HG03159 (cell line): ENCODE data around the gene MDP1.

Experiments used
- ATAC-seq: cut with Tn5 transposase; IDR thresholded peaks from one replicate; pipeline ENCODE4 v1.9.1; 2021; ENCODE audit warnings: mild to moderate bottlenecking, moderate library complexity; ENCODE audit not compliant: unreplicated experiment

The MDP1 gene

DNA sequence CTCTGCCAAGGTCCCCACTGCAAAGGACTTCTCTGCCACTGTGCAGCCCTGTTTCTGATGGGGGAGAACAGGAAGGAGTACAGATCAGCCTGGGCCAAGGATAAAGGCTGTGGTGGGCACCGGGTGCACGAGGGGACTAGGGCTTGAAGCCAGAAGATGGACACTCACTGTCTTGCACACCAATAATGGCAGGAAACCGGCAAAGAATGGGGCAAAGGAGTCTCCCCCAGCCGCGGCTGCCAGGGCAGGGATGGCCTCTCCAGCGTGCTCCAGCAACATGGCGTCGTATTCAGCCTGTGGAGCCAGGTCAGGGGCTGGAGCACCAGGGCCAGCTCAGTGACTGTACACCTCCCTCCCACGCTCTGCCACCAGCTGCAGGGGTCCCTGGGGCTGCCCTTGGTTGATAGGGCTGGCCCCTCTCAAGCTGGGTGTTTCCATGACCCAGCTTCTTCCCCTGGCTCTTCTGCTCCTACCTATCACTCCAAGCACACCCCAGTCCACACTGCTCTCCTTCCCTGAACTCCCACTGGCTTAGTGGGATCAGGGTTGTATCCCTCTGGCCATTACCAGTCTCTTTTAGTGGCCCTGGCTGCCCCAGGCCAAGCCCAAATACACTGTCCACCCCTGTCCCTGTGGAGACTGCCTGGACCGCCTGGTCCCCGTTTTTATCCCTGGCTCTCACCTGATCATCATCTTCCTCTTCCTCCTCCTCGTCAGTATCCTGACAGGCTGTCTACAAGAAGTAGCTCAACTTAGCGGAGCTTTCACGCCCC, 33.6 kb downstream of the MDP1 start:
- ATAC-seq, result no peak

DNA sequence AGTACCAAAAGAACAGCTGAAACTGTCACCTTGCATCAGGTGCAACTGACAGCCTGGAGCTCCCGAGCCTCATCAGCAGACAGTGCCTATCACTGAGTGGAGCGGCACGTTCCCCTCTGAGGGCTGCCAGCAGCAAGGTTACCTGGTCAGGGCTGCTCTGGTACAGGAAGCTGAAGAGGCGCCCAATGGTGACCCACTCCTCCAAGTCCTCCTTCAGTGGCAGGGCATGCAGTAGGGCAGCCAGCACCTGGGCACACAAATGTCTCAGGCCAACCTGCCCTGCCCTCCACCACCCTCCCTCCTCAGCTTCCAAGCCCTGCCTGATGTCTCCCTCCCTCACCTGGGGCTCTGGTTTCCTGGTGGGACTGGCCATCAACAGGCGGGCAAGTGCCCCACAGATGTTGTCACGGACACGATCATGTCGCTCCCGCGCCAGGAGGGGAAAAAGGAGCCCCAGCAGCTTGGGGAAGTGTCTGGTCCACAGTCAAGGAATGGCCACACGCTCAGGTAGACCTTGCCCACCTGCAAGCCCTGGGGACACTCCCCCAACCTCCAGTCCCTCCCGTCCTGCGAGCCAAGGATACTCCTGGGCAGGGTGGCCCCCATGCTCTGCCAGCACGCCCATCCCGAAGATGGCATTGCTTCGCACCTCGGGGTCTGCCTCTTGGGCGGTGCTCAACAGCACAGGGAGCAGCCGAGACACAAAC, 34.3 kb downstream of the MDP1 start:
- no peak for ATAC-seq

DNA sequence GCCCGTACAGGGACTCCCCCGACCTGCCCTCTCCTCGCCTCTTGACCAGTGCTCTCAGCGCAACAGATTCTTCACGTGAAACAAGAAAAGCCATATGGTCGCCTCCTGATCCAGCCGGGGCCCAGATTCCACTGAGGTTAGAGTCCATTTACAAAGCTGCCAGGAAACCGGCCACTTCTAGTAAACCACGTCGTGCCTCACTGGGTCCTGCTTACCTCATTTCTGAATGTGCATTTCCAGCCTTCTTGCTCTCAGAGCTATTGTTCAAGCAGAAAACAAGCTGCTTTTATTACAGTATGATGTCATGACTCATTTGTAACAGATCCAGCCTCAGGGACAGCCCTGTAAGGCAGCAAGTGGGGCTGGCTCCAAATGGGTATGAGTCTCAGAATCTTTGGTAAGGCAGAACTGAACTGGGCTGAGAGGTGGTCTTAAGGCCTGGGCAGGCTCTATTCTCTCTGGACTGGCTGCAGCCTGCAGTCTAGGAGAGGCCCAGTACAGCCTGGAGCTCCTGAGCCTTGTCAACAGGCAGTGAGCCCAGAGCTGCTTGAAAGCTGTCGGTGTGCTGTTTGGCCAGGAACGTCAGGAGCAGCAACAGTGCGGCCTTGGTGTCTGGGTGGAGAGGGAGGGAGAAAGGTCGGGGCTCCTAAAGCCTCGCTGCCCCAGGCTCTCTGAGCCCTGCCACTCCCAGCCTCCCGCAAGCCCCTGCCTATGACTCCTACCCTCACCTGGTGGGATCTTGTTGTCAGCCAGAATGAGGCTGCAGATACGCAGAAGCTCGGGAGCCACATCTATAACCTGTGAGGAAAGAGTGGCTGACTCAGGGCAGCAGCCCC, 35.7 kb downstream of the MDP1 start:
- no peak for ATAC-seq

DNA sequence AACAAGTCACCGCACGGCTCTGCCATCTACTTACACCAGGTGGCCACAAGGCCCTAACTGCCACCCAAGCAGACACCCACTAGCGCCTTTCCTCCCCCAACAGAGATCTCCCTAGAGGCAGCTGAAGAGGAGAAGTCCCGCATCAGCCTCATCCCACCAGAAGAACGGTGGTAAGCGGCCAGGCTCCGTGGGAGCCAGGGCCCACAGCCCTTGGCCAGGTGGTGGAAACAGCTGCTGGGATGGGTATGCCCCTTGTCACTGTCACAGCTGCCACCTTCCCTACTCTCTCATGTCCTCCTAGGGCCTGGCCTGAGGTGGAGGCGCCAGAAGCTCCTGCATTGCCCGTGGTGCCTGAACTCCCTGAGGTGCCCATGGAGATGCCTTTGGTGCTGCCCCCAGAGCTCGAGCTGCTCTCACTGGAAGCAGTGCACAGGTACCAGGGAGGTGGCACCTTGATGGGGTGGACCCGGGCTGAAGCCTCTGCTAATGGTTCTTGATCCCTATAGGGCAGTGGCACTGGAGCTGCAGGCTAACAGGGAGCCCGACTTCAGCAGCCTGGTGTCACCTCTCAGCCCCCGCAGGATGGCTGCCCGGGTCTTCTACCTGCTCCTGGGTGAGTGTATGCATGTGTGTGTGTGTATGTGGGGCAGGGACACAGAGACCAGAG, 36.4 kb downstream of the MDP1 start:
- ATAC-seq, result no peak

DNA sequence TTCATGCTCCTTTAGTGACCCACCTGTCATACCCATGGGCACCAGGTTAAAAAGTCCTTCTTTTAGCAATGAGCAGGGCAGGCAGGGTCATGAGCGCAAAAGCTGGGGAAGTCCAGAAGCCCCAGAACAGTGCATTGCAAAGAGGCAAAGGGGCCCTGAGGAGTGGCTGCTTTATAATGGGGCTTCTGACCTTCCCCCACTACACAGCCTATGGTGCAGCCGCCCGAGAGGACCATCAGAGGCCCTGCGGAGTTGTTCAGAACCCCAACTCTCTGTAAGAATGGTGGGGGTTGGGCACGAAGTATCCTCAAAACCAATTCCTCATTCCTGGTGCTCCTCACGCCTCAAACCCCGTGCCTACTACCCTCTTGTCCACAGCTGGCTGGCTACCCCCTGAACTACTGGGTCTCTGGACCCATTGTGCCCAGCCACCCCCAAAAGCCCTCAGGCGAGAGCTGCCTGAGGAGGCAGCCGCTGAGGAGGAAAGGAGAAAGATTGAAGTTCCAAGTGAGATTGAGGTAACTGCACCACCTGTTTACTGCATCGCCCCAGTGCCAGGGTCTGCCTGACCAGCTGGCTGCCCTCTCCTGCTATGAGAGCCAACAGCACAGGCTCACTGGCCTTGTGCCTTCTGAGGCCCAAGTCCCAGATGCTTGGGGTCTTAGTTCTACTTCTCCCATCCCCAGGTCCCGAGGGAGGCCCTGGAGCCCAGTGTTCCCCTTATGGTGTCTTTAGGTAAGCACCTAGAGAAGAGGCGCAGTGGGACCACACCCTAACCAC, 37.3 kb downstream of the MDP1 start:
- ATAC-seq, result no peak

DNA sequence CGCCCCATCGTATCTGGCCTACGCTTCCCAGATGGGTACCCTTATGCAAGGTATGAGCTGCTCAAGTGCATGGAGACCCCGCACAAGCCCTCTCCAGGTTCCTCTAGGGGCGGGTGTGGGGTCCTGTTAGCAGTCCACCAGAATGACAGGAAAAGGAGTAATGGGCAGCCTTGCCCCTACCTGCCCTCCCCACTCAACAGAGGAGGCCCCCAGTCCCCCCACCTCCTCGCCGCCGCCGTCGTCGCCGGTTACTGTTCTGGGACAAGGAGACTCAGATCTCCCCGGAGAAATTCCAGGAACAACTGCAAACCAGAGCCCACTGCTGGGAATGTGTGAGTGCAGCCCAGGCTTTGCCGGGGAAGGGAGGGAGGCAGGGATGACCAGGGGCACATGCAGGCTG, 38.0 kb downstream of the MDP1 start:
- no peak for ATAC-seq

DNA sequence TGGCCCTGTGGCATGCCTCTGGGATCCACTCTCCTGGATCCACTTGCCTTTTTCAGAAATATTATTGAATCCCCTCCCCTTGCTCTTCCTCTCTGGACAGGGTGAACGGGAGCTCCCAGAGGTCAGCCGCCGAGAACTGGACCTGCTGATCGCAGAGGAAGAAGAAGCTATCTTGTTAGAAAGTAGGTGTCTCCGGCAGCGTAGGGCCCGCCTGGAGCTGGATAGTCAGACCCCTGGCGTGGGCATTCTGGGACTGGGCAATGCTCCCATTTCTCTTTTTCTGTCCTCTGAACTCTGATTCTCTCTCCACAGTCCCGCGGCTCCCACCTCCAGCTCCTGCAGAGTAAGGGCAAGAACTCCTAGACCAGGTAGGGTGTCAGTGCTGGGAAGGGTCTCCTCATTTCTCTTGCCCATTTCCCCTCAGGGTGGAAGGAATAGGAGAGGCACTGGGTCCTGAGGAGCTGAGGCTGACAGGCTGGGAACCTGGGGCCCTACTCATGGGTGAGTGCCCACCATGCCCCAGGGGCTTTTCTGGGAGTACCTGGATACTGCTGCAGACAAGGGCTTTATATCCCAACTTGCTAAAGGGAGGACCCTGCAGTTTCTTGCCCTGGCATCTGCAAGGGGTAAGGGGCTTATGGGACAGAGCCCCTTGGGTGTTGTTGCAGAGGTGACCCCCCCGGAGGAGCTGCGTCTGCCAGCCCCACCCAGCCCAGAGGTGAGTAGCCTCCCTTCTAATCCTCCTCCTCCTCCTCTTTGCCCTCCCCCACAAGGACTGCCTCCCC, 38.6 kb downstream of the MDP1 start:
- no peak for ATAC-seq

DNA sequence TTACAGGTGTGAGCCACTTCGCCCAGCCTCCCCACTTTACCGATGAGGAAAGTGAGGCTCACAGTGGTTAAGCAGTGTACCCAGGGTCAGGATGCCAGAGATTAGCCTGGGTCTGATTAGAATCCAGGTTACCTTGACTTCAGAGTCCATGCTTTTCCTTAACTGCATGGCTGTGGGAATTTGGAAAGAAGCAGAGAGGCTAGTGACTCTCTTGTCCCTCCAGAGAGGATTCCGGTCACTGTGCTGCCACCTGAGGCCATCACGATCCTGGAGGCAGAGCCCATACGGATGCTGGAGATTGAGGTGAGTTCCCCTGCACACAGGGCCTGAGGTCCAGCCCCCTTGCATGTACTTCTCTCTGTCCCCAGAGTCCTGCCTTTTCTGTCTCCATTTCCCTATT, 39.3 kb downstream of the MDP1 start:
- ATAC-seq, result no peak

DNA sequence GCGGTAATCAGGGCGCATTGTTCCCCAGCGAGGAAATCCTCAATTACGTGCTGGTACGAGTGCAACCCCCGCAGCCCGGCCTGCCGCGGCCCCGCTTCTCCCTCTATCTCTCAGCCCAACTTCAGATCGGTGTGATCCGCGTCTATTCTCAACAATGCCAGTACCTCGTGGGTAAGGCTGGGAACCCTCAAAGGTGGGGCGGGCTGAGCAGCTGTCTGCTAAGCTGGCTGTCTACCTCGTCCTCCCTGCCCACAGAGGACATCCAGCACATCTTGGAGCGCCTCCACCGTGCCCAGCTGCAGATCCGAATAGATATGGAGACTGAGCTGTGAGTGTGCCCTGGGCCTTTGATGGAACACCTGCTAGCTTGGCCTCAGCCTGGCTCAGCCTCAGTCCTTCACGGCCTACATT, 43.0 kb downstream of the MDP1 start:
- no peak for ATAC-seq

DNA sequence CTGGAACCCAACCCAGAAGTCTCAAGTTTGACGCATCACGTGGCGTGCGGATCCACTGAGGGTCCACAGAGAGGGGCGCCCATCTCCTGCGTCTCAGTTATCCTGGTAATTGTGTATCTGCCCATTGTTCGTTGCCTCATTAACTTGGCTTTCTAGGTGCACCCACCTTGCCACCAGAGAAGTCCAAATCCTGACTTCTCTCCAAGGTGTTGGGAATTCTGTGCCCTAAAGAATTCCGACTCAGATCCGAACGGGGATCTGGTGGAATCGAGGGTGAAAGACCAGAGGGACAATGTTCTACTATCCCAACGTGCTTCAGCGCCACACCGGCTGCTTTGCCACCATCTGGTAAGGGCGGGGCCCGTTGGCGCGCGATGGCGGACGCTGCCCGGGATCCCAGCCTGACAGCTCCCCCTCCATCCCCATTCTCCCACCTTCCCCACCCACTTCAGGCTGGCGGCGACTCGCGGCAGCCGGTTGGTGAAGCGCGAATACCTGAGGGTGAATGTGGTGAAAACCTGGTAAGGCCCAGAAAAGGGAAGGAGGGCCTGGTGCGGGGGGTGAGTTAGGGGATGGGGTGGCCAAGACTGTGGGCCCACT, 43.5 kb downstream of the MDP1 start:
- no peak for ATAC-seq

DNA sequence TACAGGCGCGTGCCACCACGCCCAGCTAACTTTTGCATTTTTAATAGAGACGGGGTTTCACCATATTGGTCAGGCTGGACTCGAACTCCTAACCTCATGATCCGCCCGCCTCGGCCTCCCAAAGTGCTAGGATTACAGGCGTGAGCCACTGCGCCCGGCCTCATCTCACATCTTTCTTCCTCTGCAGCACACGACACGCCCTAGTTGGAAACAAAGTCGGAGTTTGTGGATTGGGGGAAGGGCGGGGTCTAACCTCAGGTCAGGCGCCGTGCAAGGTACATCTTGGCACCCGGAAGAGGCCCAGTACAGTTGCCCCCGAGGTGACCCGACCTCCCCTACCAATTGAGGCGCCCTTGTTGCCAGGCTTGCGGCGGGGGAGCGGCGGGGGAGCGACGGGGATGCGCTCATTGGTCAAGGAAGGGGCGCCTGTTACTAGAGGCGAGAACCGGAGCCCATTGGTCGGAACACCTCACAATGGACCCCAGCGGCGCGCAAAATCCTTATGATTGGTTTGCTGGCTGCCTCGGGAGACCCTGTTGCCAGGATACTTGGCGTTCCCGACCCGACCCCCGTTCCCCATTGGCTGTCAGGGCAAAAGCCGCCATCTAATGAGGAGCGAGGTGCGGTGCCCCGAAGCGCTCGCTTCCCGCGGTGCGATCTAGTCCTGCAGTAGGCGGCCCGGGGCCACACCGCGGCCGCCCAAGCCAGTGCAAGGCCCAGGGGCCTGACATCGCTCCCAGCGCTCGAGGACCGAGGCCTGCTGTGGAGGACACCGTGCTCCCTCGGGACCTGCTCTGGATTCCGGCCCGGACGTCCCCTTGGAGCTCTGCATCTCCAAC, 44.2 kb downstream of the MDP1 start, which contains the start of gene REC8:
Gene REC8, plus strand, starts transcription at position 659 of the 839 bp plus-strand sequence. CDS start 473 bp downstream, outside the sequence.
- peak; percentile 80 for ATAC-seq

DNA sequence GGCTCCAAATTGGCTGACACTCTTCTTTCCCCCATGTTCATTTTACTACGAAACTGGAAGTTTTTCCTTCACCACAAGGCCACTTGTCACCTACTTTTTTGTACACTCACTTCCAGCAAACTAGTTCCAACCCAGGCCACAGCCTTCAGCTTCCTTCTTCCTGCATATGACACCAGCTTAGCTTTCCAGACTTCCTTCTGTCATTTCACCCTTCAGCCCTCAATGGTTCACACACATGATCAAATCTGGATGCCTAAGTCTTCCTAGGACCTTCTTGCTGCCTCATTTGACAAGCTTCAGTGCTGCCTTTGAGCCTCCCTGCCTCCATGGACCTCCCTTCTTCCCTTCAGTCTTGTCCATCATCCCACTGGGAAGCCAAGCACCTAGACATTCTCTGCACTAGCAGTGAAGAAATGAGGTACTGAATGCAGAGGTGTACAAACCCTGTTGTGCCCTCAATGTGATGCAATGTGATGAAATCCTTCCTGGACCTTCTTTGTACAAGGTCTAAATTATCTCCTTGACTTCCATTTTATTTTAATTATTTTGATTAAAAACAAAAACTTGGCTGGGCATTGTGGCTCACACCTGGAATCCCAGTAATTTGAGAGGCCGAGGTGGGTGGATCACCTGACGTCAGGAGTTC, 48.3 kb downstream of the MDP1 start:
- ATAC-seq, result no peak

DNA sequence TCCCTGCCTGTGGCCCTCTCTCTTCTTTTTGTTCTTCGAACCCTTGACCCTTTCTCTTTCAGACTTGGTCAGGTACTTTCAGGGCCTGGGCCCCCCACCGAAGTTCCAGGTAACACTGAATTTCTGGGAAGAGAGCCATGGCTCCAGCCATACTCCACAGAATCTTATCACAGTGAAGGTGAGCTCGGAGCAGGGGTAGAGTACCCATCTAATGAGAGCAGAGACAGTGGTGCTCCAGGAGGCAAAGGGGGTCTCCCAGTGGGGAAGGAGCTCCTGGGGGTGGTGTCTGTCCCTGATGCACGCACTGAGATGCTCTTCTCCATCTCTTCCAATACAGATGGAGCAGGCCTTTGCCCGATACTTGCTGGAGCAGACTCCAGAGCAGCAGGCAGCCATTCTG, 50.1 kb downstream of the MDP1 start:
- no peak for ATAC-seq

DNA sequence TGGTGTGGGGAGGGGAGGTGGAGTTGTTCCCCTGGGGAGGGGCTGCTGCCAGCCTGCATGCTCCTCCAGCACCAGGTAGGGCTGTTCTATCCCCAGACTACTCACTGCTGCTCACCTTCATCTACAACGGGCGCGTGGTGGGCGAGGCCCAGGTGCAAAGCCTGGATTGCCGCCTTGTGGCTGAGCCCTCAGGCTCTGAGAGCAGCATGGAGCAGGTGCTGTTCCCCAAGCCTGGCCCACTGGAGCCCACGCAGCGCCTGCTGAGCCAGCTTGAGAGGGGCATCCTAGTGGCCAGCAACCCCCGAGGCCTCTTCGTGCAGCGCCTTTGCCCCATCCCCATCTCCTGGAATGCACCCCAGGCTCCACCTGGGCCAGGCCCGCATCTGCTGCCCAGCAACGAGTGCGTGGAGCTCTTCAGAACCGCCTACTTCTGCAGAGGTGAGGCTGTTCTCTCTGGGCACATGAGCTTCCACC, 51.3 kb downstream of the MDP1 start:
- no peak for ATAC-seq
